ENCODE measurements around the gene AKT3. TPM values are rescaled to one million over a fixed set of nuclear protein-coding genes. Genes with fewer than 3 reads are reported as not detected.

The AKT3 gene
- total RNA-seq, 2 experiments from 2014 or later: 80.4 to 88.5 TPM

DNA sequence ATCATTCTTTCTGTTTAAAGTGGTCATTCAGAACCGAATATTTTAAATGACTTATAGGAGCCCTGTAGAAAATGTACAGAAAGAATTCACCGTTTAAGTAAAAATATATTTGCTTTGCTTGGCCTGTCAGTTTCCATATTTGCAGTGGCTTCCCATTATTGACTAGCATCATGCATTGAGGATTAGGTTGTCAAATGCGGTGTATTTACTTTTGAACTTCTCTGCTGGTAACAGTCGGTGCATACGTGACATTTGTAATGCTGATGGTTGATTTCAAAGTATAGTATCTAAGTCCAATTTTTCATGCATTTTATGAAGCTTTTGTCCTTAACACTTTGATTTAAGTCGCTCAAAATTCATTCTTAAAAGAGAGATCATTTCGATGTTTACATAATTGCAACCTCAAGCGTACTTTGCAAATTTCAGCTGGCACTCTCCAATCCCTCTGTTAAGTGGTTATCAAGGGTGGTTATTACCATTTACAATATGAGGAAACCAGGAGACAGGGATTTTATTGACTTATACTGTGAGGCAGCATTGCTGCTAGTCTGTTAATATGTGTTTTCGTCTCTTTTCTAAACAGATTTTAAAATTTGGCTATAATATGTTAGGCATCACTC is 392.6 kb downstream of the AKT3 start:
- no peak for ATAC-seq (ENCODE audit: poor library complexity)
- Mint-ChIP-seq H3K4me3 (no peak overlapping the region), H3K36me3 (ENCODE audit: low read depth) (peaks cover 39% of the 10 kb centered on the region), H3K27me3 (no peaks in the 10 kb centered on the region), H3K27ac (no peak overlapping the region), H3K4me1 (ENCODE audit: low read depth) (no peaks in the 10 kb centered on the region), H3K9me3 (no peaks in the 10 kb centered on the region)
- Histone ChIP-seq H3K36me3 (ENCODE audit: insufficient read depth, low read length) (no peaks in the 10 kb centered on the region), H3K27me3 (ENCODE audit: control insufficient read depth in 1 of 2, insufficient read depth in 2 of 2, low read length in 2 of 2) (no peaks in the 10 kb centered on the region), H3K4me3 (ENCODE audit: low read length) (no peak overlapping the region), H3K9me3 (ENCODE audit: control insufficient read depth in 1 of 2, insufficient read depth in 1 of 2, low read length in 2 of 2) (no peaks in the 10 kb centered on the region), H3K27ac (ENCODE audit: low read depth in 1 of 2, low read length in 2 of 2) (no peak overlapping the region), H3K4me1 (ENCODE audit: insufficient read depth, low read length) (no peaks in the 10 kb centered on the region)
- ChIA-PET POLR2A (no interaction called here), CTCF (no interaction called here)
- TF ChIP-seq, protein P1, sequence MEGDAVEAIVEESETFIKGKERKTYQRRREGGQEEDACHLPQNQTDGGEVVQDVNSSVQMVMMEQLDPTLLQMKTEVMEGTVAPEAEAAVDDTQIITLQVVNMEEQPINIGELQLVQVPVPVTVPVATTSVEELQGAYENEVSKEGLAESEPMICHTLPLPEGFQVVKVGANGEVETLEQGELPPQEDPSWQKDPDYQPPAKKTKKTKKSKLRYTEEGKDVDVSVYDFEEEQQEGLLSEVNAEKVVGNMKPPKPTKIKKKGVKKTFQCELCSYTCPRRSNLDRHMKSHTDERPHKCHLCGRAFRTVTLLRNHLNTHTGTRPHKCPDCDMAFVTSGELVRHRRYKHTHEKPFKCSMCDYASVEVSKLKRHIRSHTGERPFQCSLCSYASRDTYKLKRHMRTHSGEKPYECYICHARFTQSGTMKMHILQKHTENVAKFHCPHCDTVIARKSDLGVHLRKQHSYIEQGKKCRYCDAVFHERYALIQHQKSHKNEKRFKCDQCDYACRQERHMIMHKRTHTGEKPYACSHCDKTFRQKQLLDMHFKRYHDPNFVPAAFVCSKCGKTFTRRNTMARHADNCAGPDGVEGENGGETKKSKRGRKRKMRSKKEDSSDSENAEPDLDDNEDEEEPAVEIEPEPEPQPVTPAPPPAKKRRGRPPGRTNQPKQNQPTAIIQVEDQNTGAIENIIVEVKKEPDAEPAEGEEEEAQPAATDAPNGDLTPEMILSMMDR (IDR thresholded peaks at IDR 0.05): no peak
- DNase-seq: no peak
- intact Hi-C loops (cut with DNase I, micrococcal nuclease): no loop called here

DNA sequence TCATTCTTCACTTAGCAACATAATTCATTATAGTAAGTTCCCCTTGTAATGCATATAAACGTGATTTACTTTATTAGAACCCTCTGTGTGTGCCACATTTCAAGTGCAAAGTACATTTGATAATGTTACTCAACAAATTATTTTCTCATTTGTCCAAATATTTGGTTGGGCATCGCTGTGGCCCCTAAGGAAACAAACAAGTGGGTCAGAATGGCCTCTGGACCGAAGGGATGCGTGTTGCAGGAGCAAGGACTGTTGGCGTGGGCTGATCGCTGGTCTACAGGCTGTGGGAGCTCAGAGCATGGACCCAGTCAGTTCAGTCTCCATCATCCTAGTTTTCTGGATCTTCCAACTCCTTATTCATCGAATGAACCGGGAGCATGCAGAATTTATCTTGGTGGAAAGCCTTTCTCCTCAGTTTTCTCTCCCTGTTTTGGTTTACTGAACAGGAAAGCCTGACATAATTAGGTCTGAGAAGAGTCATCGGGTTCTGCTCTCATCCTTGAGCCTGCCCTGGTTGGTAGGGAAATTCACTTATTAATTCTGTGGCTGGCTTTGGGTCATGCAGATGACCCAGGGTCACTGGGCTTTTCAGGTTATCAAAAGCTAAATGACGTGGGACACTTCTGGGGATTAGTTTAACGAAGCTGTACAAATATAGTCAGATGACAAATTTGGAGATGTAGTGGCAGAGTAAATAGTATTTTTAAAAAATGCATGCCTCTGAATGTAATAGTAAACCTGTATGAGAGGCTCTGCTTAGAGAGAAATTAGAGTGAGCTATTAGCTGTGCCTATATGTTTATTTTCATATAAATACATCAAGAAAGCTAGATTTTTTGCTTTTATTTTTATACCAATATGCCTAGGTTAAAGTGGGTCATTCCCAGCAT is 394.0 kb downstream of the AKT3 start:
- no peaks in the 10 kb centered on the region for H3K9me3 ChIP-seq (ENCODE audit: control insufficient read depth in 1 of 2, insufficient read depth in 1 of 2, low read length in 2 of 2)
- CTCF ChIA-PET: no interaction called here
- Mint-ChIP-seq H3K4me1 (ENCODE audit: low read depth) (no peaks in the 10 kb centered on the region), H3K9me3 (no peaks in the 10 kb centered on the region), H3K27me3 (no peaks in the 10 kb centered on the region), H3K36me3 (ENCODE audit: low read depth) (peaks cover 24% of the 10 kb centered on the region), H3K27ac (no peak overlapping the region), H3K4me3 (no peak overlapping the region)
- H3K4me3 ChIP-seq (ENCODE audit: low read length): no peak overlapping the region
- POLR2A ChIA-PET: no interaction called here
- H3K27me3 ChIP-seq (ENCODE audit: control insufficient read depth in 1 of 2, insufficient read depth in 2 of 2, low read length in 2 of 2): no peaks in the 10 kb centered on the region
- TF ChIP-seq, protein P1 (IDR thresholded peaks at IDR 0.05): no peak
- DNase-seq: no peak
- H3K27ac ChIP-seq (ENCODE audit: low read depth in 1 of 2, low read length in 2 of 2): no peak overlapping the region
- H3K36me3 ChIP-seq (ENCODE audit: insufficient read depth, low read length): no peaks in the 10 kb centered on the region
- intact Hi-C loops (cut with DNase I, micrococcal nuclease): no loop called here
- H3K4me1 ChIP-seq (ENCODE audit: insufficient read depth, low read length): no peaks in the 10 kb centered on the region
- no peak for ATAC-seq (ENCODE audit: poor library complexity)

DNA sequence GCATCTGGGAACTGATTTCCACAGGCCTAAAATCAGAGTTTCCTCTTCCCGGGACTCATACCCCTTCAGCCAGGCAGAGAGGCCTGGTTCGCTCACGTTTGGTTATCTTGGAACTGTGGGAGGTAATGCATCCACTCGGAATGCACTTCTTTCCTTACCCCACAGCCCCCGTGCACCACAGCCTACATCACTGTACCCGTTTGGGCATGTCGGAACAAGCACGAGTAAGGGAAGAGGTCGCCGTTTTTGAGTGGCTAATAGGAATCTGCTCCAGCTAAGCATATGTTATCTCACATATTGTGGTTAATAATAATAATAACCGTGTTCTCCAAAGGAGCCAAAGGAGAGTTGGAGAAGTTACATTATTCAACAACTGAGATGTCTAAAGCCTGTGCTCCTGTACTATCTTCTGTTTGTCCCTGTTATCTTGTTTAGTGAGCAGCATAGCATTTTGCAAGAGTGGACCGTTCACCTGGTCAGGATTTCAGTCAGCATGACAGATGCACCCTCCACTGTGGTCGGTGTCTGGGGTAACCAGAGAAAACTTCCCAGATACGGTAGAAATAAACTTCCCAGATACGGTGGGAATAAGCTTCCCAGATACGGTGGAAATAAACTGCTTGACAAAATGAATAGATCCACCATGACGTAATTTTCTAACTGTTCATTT is 395.6 kb downstream of the AKT3 start:
- Histone ChIP-seq H3K36me3 (ENCODE audit: insufficient read depth, low read length) (no peaks in the 10 kb centered on the region), H3K4me1 (ENCODE audit: insufficient read depth, low read length) (no peaks in the 10 kb centered on the region), H3K9me3 (ENCODE audit: control insufficient read depth in 1 of 2, insufficient read depth in 1 of 2, low read length in 2 of 2) (no peaks in the 10 kb centered on the region), H3K27me3 (ENCODE audit: control insufficient read depth in 1 of 2, insufficient read depth in 2 of 2, low read length in 2 of 2) (no peaks in the 10 kb centered on the region), H3K4me3 (ENCODE audit: low read length) (no peak overlapping the region), H3K27ac (ENCODE audit: low read depth in 1 of 2, low read length in 2 of 2) (no peak overlapping the region)
- Mint-ChIP-seq H3K27ac (no peak overlapping the region), H3K4me1 (ENCODE audit: low read depth) (no peaks in the 10 kb centered on the region), H3K4me3 (no peak overlapping the region), H3K27me3 (no peaks in the 10 kb centered on the region), H3K36me3 (ENCODE audit: low read depth) (peaks cover 19% of the 10 kb centered on the region), H3K9me3 (no peaks in the 10 kb centered on the region)
- POLR2A ChIA-PET: no interaction called here
- intact Hi-C loops (cut with DNase I, micrococcal nuclease): no loop called here
- TF ChIP-seq, protein P1 (IDR thresholded peaks at IDR 0.05): no peak
- ATAC-seq (ENCODE audit: poor library complexity) (no peak), DNase-seq (no peak)
- CTCF ChIA-PET: no interaction called here
